ENCODE results near the gene GPR158.

GPR158 gene

GRCh38 chr10:25573316-25573715 is 398.5 kb downstream of the GPR158 start:
- no peak for DNase-seq (ENCODE audit: low read depth)

DNA sequence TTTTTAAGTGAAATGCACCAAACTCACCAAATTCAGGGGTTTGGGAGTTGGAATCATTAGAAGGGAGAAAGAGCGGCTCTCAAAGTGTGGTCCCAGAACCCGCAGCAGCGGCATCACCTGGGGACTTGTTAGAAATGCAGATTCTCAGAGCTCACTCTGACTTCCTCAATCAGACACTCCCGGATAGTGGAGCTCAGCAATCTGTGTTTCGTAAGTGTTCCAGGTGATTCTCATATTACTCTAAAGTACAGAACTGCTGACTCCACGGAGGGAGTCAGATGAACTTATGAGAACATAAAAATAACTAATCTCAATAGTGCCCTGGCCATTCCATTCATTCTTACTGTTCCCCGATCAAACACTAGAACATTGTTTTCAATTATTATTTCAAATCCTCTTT is 400.5 kb downstream of the GPR158 start:
- DNase-seq (ENCODE audit: low read depth): no peak

- DNase-seq (ENCODE audit: low read depth): no peak
These were observed 403.3 kb downstream of the GPR158 start for GRCh38 chr10:25578061-25578460.

DNA sequence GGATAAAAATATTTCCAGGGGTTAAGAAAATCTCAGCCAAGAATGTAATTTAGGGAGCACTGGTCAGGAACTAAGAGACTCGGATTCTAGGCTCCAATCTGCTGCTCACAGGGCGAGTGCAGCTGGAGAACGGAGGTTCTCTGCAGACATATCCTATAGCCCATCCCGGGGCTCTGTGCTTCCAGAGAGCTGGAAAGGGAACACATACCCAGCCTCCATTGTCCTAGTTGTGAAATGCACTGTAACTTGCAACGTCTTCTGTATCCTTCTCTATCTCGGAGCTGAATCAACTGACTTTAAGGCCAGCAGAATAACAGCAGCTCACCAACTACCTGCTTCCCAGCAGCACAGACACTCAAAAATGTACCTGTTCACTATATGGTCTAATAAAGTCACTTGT is 408.2 kb downstream of the GPR158 start:
- DNase-seq (ENCODE audit: low read depth): no peak

- no peak for DNase-seq (ENCODE audit: low read depth)
These were observed 425.9 kb downstream of the GPR158 start for GRCh38 chr10:25600651-25601050.

GRCh38 chr10:25604591-25604990 is 429.8 kb downstream of the GPR158 start:
- DNase-seq (ENCODE audit: low read depth): no peak

- DNase-seq (ENCODE audit: low read depth): no peak
These were observed 439.9 kb downstream of the GPR158 start for GRCh38 chr10:25614652-25615051.

GRCh38 chr10:25615926-25616325 is 441.1 kb downstream of the GPR158 start:
- DNase-seq (ENCODE audit: low read depth): no peak

DNA sequence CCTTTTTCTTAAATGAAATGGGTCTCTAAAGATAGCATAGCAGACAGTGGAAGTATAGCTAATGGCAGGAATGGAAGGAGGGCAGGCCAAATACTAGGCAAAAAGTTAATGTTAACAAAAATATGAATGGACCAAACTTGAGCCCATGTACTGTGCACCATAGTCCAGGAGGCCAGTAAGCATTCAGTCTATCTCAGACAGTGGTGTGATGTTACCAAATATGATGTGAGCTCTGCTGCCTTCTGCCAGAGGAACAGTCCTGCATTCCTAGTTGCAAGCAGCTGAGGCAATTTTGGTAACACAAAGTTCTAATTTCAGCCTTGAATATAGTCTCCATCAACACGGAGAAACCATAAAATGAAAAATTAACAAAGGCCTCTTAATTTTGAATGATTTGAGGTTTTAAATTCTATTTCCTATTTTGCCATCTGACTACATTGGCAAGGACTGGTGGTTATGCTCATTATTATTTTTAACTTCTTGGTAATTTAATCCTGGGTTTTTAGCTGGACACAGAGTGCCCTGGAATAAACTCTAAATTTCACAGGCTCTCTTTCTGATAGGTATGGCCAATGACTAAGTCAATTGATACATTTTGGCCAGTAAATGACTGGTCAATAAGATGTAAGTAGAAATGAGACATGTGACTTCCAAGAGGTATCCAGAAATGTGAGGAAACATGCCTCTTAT is 442.2 kb downstream of the GPR158 start:
- no peak for DNase-seq (ENCODE audit: low read depth)

GRCh38 chr10:25627606-25628005 is 452.8 kb downstream of the GPR158 start:
- DNase-seq (ENCODE audit: low read depth): no peak

GRCh38 chr10:25629333-25629732 is 454.5 kb downstream of the GPR158 start:
- DNase-seq (ENCODE audit: low read depth): no peak

DNA sequence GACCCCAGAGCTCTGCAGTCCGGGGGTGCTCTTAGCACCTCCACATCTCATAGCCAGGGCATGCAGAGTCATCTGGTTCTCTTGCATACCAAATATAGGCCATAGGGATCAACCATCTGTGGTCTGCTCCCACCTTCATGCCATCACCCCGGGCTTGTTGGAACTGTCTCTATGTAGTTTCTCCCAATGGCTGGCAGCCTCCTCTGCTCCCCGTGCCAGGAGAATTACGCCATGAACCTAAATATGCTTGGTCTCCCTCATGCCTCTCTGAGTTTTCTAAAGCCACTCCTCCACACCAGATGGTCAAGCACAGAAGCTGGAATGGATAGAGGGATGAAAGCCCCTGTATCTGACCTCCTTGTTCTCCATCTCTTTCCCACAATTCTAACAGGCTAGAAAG is 456.7 kb downstream of the GPR158 start:
- no peak for DNase-seq (ENCODE audit: low read depth)

DNA sequence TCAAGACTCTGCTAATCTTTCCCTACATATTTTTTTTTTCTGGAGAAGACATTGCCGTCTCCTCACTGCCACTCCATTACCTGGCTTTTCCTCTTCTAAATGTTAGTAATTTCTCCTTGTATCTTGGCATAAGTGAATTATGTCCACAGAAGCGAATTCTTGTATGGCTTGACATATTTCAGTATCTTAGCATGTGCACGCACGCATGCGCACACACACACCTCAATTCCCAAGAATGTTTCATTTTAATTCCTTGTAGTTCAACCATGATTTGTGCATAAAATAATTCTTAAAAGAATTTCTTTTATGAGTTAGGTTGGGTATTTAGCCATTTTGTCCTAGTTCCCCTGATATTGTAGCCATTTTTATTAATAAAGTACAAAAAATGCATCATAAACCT is 458.0 kb downstream of the GPR158 start:
- no peak for DNase-seq (ENCODE audit: low read depth)

DNA sequence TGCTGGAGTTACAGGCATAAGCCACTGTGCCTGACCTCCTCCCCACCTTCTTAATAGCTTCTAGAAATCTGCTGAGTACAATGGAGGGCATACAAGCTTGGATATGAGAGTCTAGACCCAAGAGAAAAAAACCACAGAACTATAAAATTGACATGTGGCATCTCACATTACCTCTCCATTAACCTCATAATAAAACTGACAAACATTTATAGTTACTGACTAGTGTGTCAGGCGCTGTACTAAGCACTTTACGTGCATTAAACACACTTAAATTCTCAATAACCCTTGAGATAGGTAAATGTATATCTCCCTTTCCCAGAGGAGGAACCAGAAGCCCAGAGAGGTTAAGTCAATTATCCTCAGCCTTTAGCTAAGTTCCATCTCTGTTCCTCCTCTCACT is 458.7 kb downstream of the GPR158 start:
- DNase-seq (ENCODE audit: low read depth): no peak

DNA sequence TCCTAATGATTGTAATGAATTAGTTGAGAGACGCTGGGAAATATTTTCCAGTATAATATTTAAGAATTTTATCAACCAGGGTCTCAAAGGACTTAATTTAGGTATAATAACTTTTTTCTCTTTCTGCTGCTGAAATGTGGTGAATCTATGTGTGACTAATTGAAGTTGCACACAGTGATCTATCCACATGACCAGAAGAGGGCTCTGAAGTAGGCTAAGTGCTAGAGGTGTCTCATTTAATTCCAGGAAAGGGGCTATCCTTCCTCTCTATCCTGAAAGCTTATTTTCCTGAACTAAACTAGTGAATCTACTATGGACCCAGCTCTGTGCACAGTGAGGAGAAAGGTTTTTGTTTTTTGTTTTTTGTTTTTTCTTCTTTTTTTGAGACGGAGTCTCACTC is 464.8 kb downstream of the GPR158 start:
- no peak for DNase-seq (ENCODE audit: low read depth)

GRCh38 chr10:25641595-25641994 is 466.8 kb downstream of the GPR158 start:
- DNase-seq (ENCODE audit: low read depth): no peak

DNA sequence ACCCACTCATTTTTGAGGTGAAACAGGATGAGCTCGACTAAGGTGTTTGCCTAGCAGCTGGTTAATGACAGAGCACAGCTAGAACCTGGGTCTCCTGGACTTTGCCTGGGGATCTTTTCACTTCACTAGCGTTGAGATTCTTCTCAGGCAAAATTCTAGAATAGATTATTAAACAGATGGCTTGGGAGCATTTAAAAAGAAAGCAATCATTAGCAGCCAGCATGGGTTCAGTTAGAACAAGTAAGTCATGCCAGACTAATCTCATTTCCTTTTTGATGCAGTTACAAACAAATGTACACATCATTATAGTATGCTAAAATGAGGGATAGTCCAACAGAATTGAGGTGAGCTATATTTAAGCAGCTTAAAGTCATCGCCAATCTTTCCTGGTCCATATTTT is 467.9 kb downstream of the GPR158 start:
- no peak for DNase-seq (ENCODE audit: low read depth)

DNA sequence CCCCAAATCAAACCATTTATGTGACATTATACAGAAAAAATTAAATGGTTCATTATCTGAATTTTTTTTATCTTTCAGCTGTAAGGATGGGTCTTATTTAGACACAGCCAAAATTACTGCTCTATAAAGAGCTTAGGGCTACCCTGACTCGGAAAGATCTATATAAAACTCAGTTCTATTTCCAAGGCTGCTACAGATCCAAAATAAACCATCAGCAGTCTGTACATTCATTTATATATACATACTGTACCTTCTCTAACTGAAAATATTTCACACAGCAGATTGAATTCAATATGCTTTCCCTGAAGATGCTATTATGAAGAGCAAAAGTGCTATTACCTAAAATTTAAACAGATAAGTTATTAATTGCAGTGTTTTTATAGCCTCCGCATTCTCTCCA is 471.6 kb downstream of the GPR158 start:
- no peak for DNase-seq (ENCODE audit: low read depth)

DNA sequence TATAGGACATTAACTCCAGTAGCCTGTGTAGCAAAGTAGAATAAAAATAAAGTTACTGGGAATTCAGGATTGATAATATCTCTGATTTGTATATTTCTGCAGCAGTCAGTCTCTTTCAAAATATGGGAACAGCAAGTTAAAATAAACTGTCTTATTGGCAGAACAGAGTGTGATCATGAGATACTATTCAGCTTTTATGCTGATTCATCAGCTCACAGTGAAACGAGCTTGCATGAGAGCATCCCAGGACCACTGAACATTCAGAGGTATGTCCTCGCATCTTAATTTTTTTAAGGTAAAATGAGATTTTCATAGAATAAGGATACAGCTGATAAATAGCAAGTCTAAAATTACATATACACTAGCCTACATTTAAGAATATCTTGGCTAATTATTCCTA is 476.7 kb downstream of the GPR158 start:
- DNase-seq (ENCODE audit: low read depth): no peak
